Measurements from ENCODE around the gene DROSHA.
"Not testable (repeated sequence)": the region's sequence is repeated elsewhere in the genome, so short reads cannot be mapped to it uniquely, and the experiment has no call there.

DROSHA gene, protein sequence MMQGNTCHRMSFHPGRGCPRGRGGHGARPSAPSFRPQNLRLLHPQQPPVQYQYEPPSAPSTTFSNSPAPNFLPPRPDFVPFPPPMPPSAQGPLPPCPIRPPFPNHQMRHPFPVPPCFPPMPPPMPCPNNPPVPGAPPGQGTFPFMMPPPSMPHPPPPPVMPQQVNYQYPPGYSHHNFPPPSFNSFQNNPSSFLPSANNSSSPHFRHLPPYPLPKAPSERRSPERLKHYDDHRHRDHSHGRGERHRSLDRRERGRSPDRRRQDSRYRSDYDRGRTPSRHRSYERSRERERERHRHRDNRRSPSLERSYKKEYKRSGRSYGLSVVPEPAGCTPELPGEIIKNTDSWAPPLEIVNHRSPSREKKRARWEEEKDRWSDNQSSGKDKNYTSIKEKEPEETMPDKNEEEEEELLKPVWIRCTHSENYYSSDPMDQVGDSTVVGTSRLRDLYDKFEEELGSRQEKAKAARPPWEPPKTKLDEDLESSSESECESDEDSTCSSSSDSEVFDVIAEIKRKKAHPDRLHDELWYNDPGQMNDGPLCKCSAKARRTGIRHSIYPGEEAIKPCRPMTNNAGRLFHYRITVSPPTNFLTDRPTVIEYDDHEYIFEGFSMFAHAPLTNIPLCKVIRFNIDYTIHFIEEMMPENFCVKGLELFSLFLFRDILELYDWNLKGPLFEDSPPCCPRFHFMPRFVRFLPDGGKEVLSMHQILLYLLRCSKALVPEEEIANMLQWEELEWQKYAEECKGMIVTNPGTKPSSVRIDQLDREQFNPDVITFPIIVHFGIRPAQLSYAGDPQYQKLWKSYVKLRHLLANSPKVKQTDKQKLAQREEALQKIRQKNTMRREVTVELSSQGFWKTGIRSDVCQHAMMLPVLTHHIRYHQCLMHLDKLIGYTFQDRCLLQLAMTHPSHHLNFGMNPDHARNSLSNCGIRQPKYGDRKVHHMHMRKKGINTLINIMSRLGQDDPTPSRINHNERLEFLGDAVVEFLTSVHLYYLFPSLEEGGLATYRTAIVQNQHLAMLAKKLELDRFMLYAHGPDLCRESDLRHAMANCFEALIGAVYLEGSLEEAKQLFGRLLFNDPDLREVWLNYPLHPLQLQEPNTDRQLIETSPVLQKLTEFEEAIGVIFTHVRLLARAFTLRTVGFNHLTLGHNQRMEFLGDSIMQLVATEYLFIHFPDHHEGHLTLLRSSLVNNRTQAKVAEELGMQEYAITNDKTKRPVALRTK (N-terminal part only)

DNA sequence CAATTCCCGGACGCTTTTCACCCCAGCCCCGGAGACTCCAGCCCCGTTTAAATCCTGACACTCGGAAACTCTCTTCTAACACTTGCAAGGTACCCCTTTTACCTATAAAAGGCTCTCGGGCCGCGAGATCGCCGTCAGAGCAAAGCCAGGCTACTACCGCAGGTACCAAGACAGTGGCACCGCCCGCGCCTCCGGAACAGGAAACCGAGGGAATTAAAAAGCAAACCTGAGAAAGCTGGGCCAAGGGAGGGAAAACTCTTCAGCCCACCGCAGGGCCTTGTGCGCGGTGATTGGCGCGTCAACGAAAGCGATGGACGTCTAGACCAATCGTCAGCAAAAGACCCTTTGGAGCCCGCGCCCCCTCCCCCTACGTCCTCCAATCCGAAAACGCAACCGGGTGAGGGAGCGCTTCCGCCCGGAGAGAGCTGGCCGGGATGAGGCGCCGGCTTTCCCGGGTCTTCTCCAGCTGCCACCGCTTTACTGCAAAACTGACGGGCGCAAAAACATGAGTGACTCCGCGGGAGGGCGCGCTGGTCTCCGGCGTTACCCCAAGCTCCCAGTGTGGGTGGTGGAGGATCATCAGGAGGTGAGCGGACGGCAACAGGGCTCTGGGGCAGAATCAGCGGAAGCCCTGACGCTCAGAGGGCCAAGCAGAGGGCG is at the start of gene DROSHA, which contains the start of gene C5orf22:
TSS of gene DROSHA (minus strand) at position 206 of the 660 bp plus-strand sequence. CDS start 3,034 bp downstream, outside the sequence.
TSS of gene C5orf22 (plus strand) at position 414 of the 660 bp plus-strand sequence. CDS start at position 506, 92 bp downstream.
- DNase-seq = peak; percentile 89

DNA sequence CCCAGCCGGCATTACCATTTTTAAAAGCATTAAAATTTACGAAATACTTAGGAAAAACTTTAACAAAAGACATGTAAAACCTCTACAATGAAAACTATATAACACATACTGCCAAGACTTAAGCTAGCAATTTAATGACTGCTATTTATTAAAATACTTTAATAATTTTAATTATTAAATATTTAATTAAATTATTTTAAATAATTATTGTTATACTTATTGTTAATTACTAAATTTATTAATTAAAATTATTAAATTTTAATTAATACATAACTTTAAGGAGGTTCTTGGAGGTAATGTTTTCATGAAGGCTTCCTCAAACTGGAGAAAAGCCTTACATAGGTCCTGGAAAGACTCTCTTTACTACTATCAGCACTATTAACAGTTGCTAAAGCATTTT is 47.7 kb upstream of the DROSHA start:
- DNase-seq = no peak

DNA sequence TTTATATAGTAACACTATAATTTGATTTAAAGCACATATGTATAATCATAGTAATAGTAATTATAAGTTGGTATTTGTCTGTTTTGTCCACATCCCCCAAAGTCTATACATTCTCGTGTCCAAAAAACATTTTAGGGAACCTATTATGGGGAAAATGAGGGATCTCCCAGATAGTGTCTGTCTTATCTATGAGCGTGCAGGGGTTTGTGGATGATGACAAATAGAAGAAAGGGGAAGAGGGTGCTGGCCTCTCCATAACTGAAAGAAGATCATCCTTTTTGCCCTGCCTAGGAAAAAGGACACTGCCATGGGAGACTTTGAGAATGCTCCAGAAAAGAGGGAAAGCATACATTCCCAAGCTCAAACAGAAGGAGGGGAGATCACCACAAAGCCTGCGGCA is 45.5 kb upstream of the DROSHA start:
- no peak for DNase-seq

DNA sequence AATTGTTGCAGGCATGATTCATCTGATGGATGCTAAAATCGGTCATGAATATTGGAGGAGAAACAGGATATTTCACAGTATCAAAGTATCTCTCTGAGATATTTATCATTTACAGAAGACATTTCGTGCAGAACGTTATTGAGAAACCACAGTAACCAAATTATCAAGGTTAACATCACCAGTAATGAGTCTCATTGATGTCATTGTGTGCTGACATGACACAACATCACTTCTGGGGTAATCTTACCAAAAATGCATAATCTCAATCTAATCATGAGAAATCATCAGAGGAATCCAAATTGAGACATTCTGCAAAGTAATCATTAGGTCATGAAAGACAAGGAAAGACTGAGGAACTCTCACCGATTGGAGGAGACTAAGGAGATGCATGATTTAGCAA is 42.9 kb upstream of the DROSHA start:
- DNase-seq = no peak

DNA sequence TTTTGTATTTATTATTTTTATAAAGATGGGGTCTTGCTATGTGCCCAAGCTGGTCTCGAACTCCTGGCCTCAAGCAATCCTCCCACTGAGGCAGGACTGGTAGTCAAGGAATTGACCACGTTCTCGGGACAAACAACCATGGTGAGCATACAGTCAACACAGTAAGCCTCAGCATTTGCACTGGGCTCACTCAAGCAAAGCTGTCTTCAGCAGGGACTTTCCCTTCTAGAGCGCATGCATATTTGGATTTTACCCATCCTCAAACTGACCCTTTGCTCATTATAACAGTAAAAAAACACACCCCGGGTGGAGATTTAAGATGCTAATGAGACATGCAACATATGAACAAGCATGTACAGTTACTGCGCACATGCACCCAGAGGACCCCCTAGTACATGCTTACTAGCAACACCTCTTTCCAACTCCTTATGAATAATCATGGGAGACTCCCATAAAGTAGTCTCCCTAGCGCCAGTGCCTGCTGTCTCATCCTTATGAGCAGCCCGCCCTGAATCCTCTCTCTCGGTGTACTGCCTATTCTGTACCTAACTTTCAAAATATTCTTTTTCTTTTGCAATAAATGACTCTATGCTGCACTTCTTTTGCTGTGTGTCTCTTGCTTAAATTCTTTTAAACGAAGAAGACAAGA is 41.7 kb upstream of the DROSHA start:
- DNase-seq = no peak

DNA sequence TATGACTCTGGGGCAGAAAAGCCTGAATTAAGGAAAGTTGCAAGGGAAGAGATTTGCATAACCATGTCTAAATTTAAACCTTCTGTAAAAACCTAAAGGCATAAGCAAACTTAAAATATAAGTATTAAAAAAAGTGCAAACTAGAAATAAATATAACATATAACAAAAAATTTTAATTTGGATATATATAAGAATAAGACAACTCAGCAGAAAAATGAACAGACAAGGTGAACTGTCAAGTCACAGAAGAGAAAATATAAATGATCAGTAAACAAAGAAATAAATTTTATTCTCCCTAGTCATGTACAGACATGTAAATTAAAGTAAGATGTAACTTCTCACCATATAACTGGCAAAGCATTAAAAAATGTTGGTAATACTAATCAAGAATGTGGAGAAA is 37.2 kb upstream of the DROSHA start:
- DNase-seq = no peak

DNA sequence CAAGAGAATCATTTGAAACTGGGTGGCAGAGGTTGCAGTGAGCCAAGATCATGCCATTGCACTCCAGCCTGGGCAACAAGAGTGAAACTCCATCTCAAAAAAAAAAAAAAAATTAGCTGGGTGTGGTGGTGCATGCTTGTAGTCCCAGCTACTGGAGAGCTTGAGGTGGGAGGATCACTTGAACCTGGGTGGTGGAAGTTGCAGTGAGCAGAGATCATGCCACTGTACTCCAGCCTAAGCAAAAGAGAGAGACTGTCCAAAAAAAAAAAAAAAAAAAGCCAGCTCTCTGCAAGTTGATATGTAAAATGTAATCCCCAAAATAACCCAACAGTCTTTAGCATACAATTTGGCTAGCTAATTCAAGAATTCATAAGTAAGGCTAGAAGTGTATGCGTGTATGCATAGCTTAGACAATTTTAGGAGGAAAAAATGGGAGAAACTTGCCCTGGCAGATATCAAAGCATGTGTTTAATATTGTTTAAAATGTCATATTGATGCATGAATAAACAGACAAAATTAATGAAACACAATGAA is 36.5 kb upstream of the DROSHA start:
- DNase-seq = no peak

DNA sequence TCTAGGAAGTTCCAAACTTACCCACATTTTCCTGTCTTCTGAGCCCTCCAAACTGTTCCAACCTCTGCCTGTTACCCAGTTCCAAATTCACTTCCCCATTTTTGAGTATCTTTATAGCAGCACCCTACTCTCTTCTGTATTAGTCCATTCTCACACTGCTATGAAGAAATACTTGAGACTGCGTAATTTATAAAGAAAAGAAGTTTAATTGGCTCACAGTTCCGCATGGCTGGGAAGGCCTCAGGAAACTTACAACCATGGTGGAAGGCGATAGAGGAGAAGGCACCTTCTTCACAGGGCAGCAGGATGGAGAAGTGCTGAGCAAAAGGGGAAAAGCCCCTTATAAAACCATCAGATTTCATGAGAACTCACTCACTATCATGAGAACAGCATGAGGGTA is 34.5 kb upstream of the DROSHA start:
- not testable (repeated sequence) for DNase-seq

DNA sequence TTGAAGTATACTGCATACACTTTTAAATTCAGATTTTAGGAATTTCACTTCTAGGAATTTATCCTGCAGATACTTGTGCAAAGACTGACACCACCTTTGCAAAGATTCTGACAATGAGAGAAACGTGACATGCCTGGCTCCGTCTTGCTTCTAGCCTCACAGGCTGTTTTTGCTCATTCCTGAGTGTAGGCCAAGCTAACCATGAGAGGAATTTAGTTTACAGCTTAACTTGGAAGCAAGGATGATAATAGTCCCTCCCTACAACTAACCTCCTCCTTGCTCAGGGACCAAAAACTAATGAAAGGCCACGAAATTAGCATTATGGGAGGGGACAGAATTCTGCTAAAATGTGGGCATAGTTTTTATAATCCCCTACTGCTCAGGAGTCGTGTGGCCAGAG is 31.3 kb upstream of the DROSHA start:
- no peak for DNase-seq

DNA sequence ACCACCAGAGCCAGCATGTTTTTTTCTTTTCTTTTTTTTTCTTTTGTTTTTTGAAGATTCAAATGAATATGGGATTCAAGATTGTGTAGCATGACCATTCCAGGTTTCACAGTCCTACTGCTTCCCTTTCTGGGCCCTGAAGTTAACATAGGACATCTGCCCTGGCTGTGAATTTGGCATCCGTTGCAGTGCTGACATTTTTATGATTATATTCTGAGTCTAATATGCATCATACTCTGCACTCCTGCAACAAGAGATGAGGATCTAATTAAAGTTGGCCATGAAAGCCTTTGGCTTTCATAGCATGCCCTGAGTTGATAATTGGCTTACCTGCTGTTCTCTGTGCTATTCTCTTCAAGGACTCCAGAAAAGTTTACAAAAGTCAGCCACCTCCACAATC is 30.1 kb upstream of the DROSHA start:
- DNase-seq = no peak

DNA sequence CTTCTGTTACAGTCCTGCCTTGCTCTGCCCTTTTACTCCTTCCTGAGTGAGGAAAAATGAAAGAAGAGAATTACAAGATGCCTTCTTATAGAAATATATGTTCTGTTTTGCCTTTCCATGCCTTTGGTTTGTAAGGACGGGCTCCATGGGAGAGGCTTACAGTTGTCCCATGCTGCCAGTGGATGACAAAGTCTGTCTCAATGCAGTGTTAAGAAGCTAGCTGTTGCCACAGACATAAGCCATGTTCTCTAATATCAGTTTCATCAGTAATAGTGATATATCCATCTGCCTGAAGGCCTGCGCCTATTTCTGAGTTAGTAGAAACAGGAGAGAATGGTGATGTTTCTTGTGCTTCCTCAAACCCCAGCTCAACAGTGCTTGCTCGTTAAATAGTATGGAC is 28.0 kb upstream of the DROSHA start:
- DNase-seq = no peak

DNA sequence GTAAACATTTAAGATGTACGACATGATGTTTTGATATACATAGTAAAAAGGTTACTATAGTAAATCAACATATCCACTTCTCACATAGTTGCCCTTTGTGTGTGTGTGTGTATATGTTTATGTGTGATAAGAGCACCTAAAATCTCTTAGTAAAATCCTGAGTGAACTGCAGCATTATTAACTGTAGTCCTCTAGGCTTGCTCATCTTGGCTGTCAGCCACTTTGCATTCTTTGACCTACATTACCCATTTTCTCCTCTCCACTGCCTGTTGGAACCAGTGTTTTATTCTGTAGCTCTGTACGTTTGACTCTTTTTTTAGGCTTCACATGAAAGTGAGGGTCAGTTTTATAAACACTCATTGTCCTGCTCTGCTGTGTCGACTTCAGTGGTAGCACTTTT is 24.6 kb upstream of the DROSHA start:
- DNase-seq = no peak

DNA sequence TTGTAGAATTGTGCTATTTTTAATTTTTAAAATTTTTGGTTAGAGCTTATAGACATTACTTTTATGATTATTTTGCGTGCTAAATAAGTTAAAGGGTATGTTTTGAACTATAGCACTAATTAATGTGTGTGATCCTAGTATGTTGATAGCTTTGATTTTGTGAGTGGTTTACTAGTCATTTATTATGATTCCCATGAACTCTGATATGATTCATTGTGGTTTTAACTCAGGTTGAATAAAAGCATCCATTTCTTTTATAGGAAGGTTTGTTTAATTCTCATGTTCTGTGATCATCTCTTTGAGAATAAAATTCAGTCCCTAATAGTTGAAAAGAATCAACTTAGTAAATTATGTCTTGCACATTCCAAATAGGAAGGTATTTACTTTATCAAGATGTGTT is 22.7 kb upstream of the DROSHA start:
- no peak for DNase-seq

DNA sequence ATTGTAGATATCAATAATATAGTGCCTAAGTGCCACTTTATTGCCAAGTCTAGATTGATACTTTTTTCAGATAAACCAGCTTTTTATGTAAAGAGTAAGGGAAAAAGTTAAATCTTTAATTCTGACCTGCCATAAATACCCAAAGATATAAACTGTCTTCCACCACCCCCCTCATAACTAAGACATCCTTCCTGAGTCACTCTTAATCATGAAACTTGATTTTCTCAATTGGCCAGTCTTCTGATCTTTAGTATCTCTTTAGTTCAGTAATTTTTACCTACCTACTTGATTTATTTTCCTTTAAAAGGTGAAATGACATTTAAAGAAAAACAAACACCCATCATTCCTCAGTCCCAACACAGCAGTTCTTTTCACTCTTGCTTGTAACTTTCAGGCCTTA is 22.0 kb upstream of the DROSHA start:
- no peak for DNase-seq

DNA sequence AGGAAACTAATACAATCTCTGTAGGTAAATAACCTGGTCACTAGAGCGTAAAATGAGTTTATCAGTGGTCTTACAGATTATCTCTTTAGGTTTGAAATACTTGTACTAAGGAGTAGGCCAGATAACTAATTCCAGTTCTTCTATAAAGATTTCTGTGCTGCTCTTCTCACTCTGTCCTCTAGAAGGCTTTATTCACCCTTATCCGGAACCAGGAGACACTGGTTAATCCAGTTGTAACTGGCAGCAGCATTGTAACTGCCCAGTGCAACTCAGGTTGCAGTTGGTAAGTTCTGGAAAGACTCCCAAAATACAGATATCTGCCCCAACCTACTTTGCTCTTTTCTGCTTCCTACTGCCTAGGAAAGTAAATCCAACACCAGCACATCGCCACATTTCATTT is 20.0 kb upstream of the DROSHA start:
- no peak for DNase-seq

DNA sequence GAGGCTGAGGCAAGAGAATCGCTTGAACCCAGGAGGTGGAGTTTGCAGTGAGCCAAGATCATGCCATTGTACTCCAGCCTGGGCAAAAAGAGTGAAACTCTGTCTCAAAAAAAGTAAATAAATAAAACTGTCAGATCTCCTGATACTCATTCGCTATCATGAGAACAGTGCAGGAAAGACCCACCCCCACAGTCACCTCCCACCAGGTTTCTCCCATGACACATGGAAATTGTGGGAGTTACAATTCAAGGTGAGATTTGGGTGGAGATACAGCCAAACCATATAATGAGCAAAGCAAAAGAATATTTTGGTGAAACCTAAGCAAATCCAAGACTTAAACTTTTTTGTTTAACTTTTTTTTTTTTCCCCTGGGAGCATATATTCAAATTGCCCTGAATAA is 17.2 kb upstream of the DROSHA start:
- DNase-seq = not testable (repeated sequence)

DNA sequence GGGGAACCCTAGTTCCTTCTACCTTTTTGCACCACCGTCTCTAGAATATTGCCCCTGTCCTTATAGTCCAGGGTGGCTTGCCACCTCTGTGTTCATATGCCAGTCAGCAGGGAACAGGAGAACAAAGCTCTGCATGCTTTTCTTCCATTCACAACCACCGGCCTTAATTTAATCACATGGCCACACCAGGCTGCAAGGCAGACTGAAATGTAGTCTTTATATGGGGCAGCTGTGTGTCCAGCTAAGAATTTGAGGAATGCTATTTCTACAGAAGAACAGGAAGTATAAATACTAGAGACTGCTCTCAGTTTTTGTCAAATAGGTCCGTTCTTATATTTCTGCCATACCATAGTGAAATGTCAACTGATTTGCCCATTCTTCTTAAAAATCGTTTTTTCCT is 6.0 kb upstream of the DROSHA start:
- DNase-seq = no peak

DNA sequence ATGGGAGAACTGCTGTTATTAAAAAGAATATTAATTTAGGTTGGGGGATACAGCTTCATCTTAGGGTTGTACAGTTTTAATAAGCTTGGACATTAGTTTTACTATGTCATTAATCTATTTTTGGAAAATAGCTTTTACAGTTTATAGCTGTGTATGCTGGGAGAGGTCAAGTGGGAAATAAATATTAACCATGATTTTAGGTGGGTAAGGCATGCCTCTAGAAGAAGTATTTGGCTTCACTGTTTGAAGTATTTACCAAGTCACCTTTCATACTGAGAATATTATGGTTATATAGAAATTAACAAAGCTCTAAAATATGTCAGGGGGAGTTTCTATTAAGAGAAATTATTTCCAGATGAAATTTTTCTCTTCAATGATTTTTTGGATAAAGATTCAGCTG is 5.5 kb upstream of the DROSHA start:
- DNase-seq = no peak

DNA sequence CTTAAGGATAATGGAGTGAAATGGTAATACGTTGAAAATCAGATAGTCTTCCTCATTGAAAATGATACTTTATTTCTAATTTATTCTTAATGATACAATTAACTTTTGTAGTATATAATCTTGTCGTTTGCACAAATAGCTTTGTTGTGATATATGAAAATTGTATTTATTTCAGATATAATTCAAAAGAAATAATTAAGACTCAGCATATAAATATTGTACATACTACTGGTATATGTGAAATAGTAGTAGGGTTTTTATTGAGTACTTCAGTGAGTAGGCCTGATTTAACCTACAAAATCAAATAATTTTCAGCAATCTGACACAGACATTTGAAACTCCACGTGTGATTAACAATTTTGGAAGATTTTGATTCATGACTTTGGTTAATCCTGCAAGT is 5.0 kb upstream of the DROSHA start:
- DNase-seq = no peak

DNA sequence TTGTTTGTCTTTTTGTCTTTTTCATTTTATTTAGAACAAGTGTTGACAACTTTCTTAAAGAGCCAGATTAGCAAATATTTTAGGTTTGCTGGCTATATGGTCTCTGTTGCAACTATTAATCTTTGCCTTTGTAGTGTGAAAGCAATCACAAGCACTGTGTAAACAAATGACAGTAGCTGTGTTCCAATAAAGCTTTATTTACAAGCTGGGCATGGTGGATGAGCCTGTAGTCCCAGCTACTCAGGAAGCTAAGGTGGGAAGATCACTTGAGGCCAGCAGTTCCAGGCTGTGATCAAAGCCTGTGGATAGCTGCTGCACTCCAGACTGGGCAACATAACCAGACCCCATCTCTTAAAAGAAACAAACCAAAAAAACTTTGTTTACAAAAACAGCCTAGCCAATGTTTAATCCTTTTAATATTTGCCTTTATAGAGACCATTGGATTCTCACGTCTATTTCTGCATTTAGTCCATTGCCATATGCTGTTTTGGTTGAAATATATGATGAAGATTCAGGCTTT is 2.7 kb upstream of the DROSHA start:
- DNase-seq = no peak

DNA sequence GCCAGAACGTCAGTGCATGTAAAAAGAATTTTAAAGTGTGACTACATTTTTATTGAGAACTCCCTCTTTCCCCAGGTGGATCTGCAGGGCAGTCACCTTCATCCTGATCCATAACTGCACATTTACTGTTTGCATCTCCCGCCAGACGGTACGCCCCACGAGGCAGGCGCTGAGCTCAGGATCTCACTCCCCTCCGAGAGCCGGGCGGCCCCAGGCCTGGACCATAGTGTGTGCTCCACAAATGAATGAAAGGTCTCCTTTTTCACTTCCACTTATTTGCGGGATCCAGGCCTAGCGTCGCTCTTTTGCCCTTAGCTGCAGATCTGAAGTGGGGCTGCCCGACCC is 378 bp downstream of the DROSHA start:
- DNase-seq = no peak

All from CD4-positive, alpha-beta T cell treated with Interleukin-12 subunit alpha and Interleukin-12 subunit beta, for 1 hour (primary cell).